ENCODE results near the gene ASB6.
"Not testable (repeated sequence)": the region's sequence is repeated elsewhere in the genome, so short reads cannot be mapped to it uniquely, and the experiment has no call there.

ASB6 gene

GRCh38 chr9:129640086-129640870, 1.7 kb downstream of the ASB6 start:
- H3K4me3 ChIP-seq (ENCODE audit: low read length) = peak overlapping the region; percentile 92
- TF ChIP-seq CTCF (conservative IDR thresholded peaks at IDR 0.05; ENCODE audit: low read depth, low read length) = no peak
- peak; percentile 98 for DNase-seq (ENCODE audit: low read depth)

GRCh38 chr9:129639756-129640085, 2.2 kb downstream of the ASB6 start:
- peak overlapping the region; percentile 8 for H3K4me3 ChIP-seq (ENCODE audit: low read length)
- no peak for TF ChIP-seq CTCF (conservative IDR thresholded peaks at IDR 0.05; ENCODE audit: low read depth, low read length)
- DNase-seq (ENCODE audit: low read depth) = no peak

- DNase-seq (ENCODE audit: low read depth) = no peak
- TF ChIP-seq CTCF (conservative IDR thresholded peaks at IDR 0.05; ENCODE audit: low read depth, low read length) = no peak
- H3K4me3 ChIP-seq (ENCODE audit: low read length) = peak overlapping the region; percentile 8
These were observed 2.8 kb downstream of the ASB6 start for GRCh38 chr9:129639034-129639630.

GRCh38 chr9:129637673-129638439, 4.1 kb downstream of the ASB6 start:
- no peak for TF ChIP-seq CTCF (conservative IDR thresholded peaks at IDR 0.05; ENCODE audit: low read depth, low read length)
- no peak overlapping the region for H3K4me3 ChIP-seq (ENCODE audit: low read length)

GRCh38 chr9:129637102-129637501, 4.8 kb downstream of the ASB6 start:
- no peak overlapping the region for H3K4me3 ChIP-seq (ENCODE audit: low read length)
- TF ChIP-seq CTCF (conservative IDR thresholded peaks at IDR 0.05; ENCODE audit: low read depth, low read length) = no peak
- no peak for DNase-seq (ENCODE audit: low read depth)

More at GRCh38 chr9:129637673-129638439, 4.1 kb downstream of the ASB6 start:
- DNase-seq (ENCODE audit: low read depth) = no peak

- DNase-seq (ENCODE audit: low read depth); H3K4me3 ChIP-seq (ENCODE audit: low read length): not testable (repeated sequence)
These were observed 5.6 kb downstream of the ASB6 start for GRCh38 chr9:129636343-129636742.

Data from retinal pigment epithelial cell (primary cell).